Endothelial cell of umbilical vein (primary cell): Measurements from ENCODE around the gene AUTS2.

Experiments
- CTCF ChIP-seq, 2 donors: IDR thresholded peaks; 1 replicate in 1 of 2; 2 replicates in 1 of 2; pipeline ENCODE4 v1.5.1; 2011; ENCODE audit warnings: low read length in 2 of 2, mild to moderate bottlenecking in 2 of 2, moderate library complexity in 2 of 2, control low read depth in 1 of 2, inconsistent platforms in 1 of 2, low read depth in 1 of 2; ENCODE audit not compliant: insufficient read depth in 1 of 2; ENCODE audit errors: extremely low read depth in 1 of 2
- EZH2 ChIP-seq: IDR thresholded peaks from 2 replicates; pipeline ENCODE4 v1.6.1; 2012; ENCODE audit warnings: borderline replicate concordance, low read depth, mild to moderate bottlenecking, moderate library complexity, low read length, inconsistent platforms; ENCODE audit not compliant: severe bottlenecking
- GATA2 ChIP-seq: IDR thresholded peaks from 2 replicates; pipeline ENCODE4 v1.7.0; 2011; ENCODE audit warnings: low read depth, mild to moderate bottlenecking, moderate library complexity, mixed read lengths, low read length; ENCODE audit not compliant: insufficient read length, insufficient read depth
- JUN ChIP-seq: IDR thresholded peaks from 2 replicates; pipeline ENCODE4 v1.6.1; 2011; ENCODE audit warnings: borderline replicate concordance, low read depth; ENCODE audit not compliant: insufficient read length, insufficient read depth
- MAX ChIP-seq: IDR thresholded peaks from 2 replicates; pipeline ENCODE4 v1.6.1; 2011; ENCODE audit not compliant: insufficient read depth, insufficient read length
- MYC ChIP-seq: IDR thresholded peaks from one replicate; pipeline ENCODE4 v1.6.1; 2011; ENCODE audit warnings: mild to moderate bottlenecking, low read depth, low read length
- POLR2A ChIP-seq: IDR thresholded peaks from 2 replicates; pipeline ENCODE4 v1.6.1; 2012; ENCODE audit warnings: low read depth, mild to moderate bottlenecking, control low read depth, low read length
- POLR2AphosphoS5 ChIP-seq: IDR thresholded peaks from 2 replicates; pipeline ENCODE4 v1.6.1; 2012; ENCODE audit warnings: low read depth, mild to moderate bottlenecking, control low read depth, low read length, moderate library complexity; ENCODE audit not compliant: insufficient read depth

- TF ChIP-seq CTCF (IDR thresholded peaks at IDR 0.05; ENCODE audit: extremely low read depth in 1 of 2, insufficient read depth in 1 of 2, low read depth in 1 of 2, low read length in 2 of 2) (no peak), MAX (no peak), POLR2A (no peak), POLR2AphosphoS5 (no peak), EZH2 (no peak), MYC (no peak), GATA2 (no peak), JUN (no peak)
These were observed 94.3 kb downstream of the AUTS2 start for GRCh38 chr7:69692611-69693010.
